ENCODE measurements around the gene TAF12.

GRCh38 chr1:28565040-28565439 is 77.8 kb downstream of the TAF12 start:
- no peak for TF ChIP-seq CTCF (IDR thresholded peaks at IDR 0.05; ENCODE audit: low read depth, low read length)
- TF ChIP-seq EZH2phosphoT487 (IDR thresholded peaks at IDR 0.05; ENCODE audit: low read depth), result no peak

Data from OCI-LY3 (cell line).